Upper lobe of left lung (tissue), 4 donors: ENCODE measurements around the gene PLN.

ENCODE experiments used
- CTCF ChIP-seq, 6 experiments: fragments of 450-650 bp in 4 of 6; fragments of 200-600 bp in 2 of 6; sonication (generic) in 2 of 6; IDR thresholded peaks; one replicate each; pipeline ENCODE4 v1.5.1; 2016 to 2019; ENCODE audit warnings: antibody characterized with exemption in 6 of 6
- EP300 ChIP-seq, 4 donors: sonication (generic); formaldehyde crosslinking; IDR thresholded peaks; one replicate each; pipeline ENCODE4 v1.5.1; 2017; ENCODE audit warnings: antibody characterized with exemption in 4 of 4, control low read depth in 2 of 4

GRCh38 chr6:118562248-118562647, 14.2 kb downstream of the PLN start:
- TF ChIP-seq CTCF (IDR thresholded peaks at IDR 0.05): no peak
- TF ChIP-seq EP300 (IDR thresholded peaks at IDR 0.05): no peak
